ENCODE data around the gene THRB.

THRB gene

GRCh38 chr3:24227635-24228034 is 267.0 kb downstream of the THRB start:
- DNase-seq (ENCODE audit: low read depth), result no peak
- no peak for TF ChIP-seq CTCF (IDR thresholded peaks at IDR 0.05; ENCODE audit: control insufficient read depth, insufficient read depth, low read depth, low read length, missing control alignments)
- no peak overlapping the region for H3K4me3 ChIP-seq (ENCODE audit: control insufficient read depth, low read depth, low read length)

GRCh38 chr3:24226397-24226796 is 268.3 kb downstream of the THRB start:
- H3K4me3 ChIP-seq (ENCODE audit: control insufficient read depth, low read depth, low read length), result no peak overlapping the region
- no peak for TF ChIP-seq CTCF (IDR thresholded peaks at IDR 0.05; ENCODE audit: control insufficient read depth, insufficient read depth, low read depth, low read length, missing control alignments)
- no peak for DNase-seq (ENCODE audit: low read depth)

- TF ChIP-seq CTCF (IDR thresholded peaks at IDR 0.05; ENCODE audit: control insufficient read depth, insufficient read depth, low read depth, low read length, missing control alignments), result no peak
- no peak for DNase-seq (ENCODE audit: low read depth)
- H3K4me3 ChIP-seq (ENCODE audit: control insufficient read depth, low read depth, low read length), result no peak overlapping the region
Measured at GRCh38 chr3:24225385-24225950, 269.2 kb downstream of the THRB start.

- no peak for DNase-seq (ENCODE audit: low read depth)
- H3K4me3 ChIP-seq (ENCODE audit: control insufficient read depth, low read depth, low read length), result no peak overlapping the region
- no peak for TF ChIP-seq CTCF (IDR thresholded peaks at IDR 0.05; ENCODE audit: control insufficient read depth, insufficient read depth, low read depth, low read length, missing control alignments)
Measured at GRCh38 chr3:24224666-24225384, 269.8 kb downstream of the THRB start.

GRCh38 chr3:24222165-24222805 is 272.4 kb downstream of the THRB start:
- TF ChIP-seq CTCF (IDR thresholded peaks at IDR 0.05; ENCODE audit: control insufficient read depth, insufficient read depth, low read depth, low read length, missing control alignments), result no peak
- H3K4me3 ChIP-seq (ENCODE audit: control insufficient read depth, low read depth, low read length), result no peak overlapping the region
- peak; percentile 55 for DNase-seq (ENCODE audit: low read depth)

GRCh38 chr3:24220859-24221657 is 273.6 kb downstream of the THRB start:
- DNase-seq (ENCODE audit: low read depth), result peak; percentile 91
- H3K4me3 ChIP-seq (ENCODE audit: control insufficient read depth, low read depth, low read length), result no peak overlapping the region
- TF ChIP-seq CTCF (IDR thresholded peaks at IDR 0.05; ENCODE audit: control insufficient read depth, insufficient read depth, low read depth, low read length, missing control alignments), result no peak
